Tibial nerve (tissue), 4 donors: ENCODE measurements around the gene GLB1L2. TPM values are rescaled to one million over a fixed set of nuclear protein-coding genes. Genes with fewer than 3 reads are reported as not detected.

Experiments
- DNase-seq, 2 donors: peaks; one replicate each; pipeline ENCODE4 v3.0.0-alpha.2; 2019; ENCODE audit warnings: low spot score in 2 of 2
- H3K27ac ChIP-seq, 4 donors: fragments of 200-600 bp; sonication (generic) in 3 of 4; one replicate each; pipeline ENCODE4 v1.5.1; 2017 to 2019; ENCODE audit warnings: mild to moderate bottlenecking in 1 of 4
- H3K27me3 ChIP-seq, 2 donors: fragments of 200-600 bp; sonication (generic) in 1 of 2; one replicate each; pipeline versions ENCODE4 v1.5.1 to v1.6.0; 2017 to 2019
- H3K36me3 ChIP-seq, 3 donors: fragments of 200-600 bp; sonication (generic); one replicate each; pipeline ENCODE4 v1.5.1; 2018 to 2019
- H3K4me1 ChIP-seq, 4 donors: fragments of 200-600 bp; sonication (generic) in 3 of 4; one replicate each; pipeline ENCODE4 v1.5.1; 2017 to 2019
- H3K4me3 ChIP-seq, 4 donors: fragments of 200-600 bp; sonication (generic) in 3 of 4; one replicate each; pipeline ENCODE4 v1.5.1; 2017 to 2019; ENCODE audit warnings: mild to moderate bottlenecking in 1 of 4, moderate library complexity in 1 of 4
- H3K9me3 ChIP-seq, 4 donors: fragments of 200-600 bp; sonication (generic) in 3 of 4; one replicate each; pipeline ENCODE4 v1.5.1; 2017 to 2019
- EP300 ChIP-seq, 2 donors: sonication (generic); formaldehyde crosslinking; IDR thresholded peaks; one replicate each; pipeline ENCODE4 v1.6.1; 2017; ENCODE audit warnings: antibody characterized with exemption in 2 of 2, mild to moderate bottlenecking in 1 of 2
- POLR2A ChIP-seq, 2 donors: fragments of 450-650 bp; IDR thresholded peaks; one replicate each; pipeline ENCODE4 v1.6.1; 2017; ENCODE audit warnings: antibody characterized with exemption in 2 of 2, mild to moderate bottlenecking in 2 of 2, moderate library complexity in 2 of 2
- WGBS, 2 donors: methylation state at CpG; one replicate each; pipeline ENCODE4 v1.1.5; 2018; 5-methylcytosine and 5-hydroxymethylcytosine counted together
- total RNA-seq, 4 donors: library from RNA; depleted of rRNA; stranded (reverse); fragments of >200 nt; gene quantifications; one replicate each; pipeline ENCODE4 v1.1.0, GENCODE V29; 2016
- TF ChIP-seq, protein P1 (sequence below), 5 experiments: fragments of 200-600 bp in 3 of 5; fragments of 450-650 bp in 2 of 5; sonication (generic) in 3 of 5; IDR thresholded peaks; one replicate each; pipeline ENCODE4 v1.5.1; 2016 to 2019; ENCODE audit warnings: antibody characterized with exemption in 5 of 5, mild to moderate bottlenecking in 3 of 5, moderate library complexity in 2 of 5

Gene GLB1L2
- total RNA-seq, 4 donors from 2014 or later: 2.0 to 8.1 (median 5.6) TPM

DNA sequence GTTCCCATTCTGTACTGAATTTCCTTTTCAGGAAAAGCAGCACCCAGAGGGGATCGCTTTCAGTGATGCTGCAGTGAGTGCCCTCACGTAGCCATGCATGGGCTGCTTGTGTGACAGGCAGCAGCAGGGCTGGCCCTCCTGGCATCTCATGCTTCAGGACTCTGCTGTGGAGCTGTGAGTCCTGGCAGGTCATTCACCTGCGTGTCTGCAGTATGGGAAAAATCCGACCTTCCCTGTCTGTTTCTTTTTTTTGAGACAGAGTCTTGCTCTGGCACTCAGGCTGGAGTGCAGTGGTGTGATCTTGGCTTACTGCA is 13.4 kb downstream of the GLB1L2 start:
- H3K4me3 ChIP-seq: no peak overlapping the region
- no peak for DNase-seq
- no peaks in the 10 kb centered on the region for H3K9me3 ChIP-seq
- H3K4me1 ChIP-seq: no peaks in the 10 kb centered on the region
- no peaks in the 10 kb centered on the region for H3K27me3 ChIP-seq
- H3K27ac ChIP-seq: no peak overlapping the region
- H3K36me3 ChIP-seq: no peaks in the 10 kb centered on the region
- TF ChIP-seq, protein P1, sequence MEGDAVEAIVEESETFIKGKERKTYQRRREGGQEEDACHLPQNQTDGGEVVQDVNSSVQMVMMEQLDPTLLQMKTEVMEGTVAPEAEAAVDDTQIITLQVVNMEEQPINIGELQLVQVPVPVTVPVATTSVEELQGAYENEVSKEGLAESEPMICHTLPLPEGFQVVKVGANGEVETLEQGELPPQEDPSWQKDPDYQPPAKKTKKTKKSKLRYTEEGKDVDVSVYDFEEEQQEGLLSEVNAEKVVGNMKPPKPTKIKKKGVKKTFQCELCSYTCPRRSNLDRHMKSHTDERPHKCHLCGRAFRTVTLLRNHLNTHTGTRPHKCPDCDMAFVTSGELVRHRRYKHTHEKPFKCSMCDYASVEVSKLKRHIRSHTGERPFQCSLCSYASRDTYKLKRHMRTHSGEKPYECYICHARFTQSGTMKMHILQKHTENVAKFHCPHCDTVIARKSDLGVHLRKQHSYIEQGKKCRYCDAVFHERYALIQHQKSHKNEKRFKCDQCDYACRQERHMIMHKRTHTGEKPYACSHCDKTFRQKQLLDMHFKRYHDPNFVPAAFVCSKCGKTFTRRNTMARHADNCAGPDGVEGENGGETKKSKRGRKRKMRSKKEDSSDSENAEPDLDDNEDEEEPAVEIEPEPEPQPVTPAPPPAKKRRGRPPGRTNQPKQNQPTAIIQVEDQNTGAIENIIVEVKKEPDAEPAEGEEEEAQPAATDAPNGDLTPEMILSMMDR (IDR thresholded peaks at IDR 0.05): no peak
- TF ChIP-seq EP300 (IDR thresholded peaks at IDR 0.05): no peak
- no peak for TF ChIP-seq POLR2A (IDR thresholded peaks at IDR 0.05)
- 67 to 73% methylated on average over 4 of the region's 4 CpGs for WGBS, 2 donors

DNA sequence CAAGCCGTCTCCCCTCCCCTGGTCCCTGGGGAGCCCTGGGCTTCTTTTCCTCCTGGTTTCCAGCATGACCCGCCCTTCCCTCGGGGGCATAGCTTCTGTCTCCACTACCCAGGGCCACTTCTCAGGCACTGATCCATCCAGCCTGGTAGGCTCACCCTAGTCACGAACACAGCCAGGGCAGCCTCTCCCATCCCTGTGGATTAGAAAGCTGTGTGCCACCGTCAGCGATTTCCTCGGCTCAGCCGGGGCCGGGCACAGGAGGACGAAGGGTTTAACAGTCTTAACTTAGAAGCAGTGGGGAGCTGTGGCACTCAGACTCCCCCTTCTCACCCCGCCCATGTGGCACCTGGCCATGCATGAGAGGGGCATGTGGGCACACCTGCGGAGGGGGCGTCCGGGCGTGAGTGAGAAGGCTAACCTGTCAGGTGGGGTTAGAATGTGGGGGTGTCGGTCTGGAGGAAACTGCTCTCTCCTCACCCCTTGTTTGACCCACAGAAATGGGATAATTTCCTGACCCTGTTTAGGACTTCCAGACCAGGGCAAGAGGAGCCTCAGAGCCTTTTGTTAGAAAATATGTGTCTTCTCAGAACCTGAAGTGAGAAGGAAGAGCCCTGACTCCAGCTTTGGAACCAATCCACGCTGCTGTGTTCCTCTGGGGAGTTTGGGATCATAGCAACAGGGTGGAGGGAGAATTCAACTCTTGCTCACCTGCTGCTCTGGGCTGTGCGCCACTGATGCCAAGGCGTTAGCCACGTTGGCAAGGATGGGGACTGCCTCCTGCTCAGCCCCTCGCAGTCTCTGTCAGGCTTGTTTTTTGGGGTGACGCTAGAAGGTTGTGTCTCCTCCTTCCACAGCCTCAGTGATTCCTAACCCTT is 14.6 kb downstream of the GLB1L2 start:
- H3K4me1 ChIP-seq: no peaks in the 10 kb centered on the region
- H3K36me3 ChIP-seq: no peaks in the 10 kb centered on the region
- DNase-seq: no peak
- no peaks in the 10 kb centered on the region for H3K27me3 ChIP-seq
- no peak overlapping the region for H3K4me3 ChIP-seq
- TF ChIP-seq, protein P1 (IDR thresholded peaks at IDR 0.05): no peak
- TF ChIP-seq EP300 (IDR thresholded peaks at IDR 0.05) (no peak), POLR2A (IDR thresholded peaks at IDR 0.05) (no peak)
- no peaks in the 10 kb centered on the region for H3K9me3 ChIP-seq
- H3K27ac ChIP-seq: no peak overlapping the region
- 80 to 84% methylated on average over 21 to 22 of the region's 22 CpGs for WGBS, 2 donors

DNA sequence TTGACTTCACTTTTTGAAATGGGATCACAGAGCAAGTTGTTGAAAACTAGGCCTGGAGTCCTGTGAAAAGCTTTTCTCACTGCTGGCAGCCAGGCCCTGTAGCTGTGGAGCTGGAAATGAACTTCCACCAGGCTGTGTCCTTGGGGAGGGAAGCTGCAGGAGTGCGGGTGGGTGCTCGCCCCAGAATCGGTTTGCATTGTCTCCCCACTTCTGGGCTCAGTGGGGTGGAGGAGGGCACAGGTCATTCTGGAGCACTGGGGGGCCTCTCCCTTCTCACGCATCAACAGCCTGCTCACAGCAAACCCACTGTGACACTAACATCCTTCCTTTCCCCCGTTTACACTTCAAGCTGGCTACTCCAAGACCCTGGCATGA is 15.2 kb downstream of the GLB1L2 start:
- Histone ChIP-seq H3K27me3 (no peaks in the 10 kb centered on the region), H3K4me1 (no peaks in the 10 kb centered on the region), H3K27ac (no peak overlapping the region), H3K36me3 (no peaks in the 10 kb centered on the region), H3K9me3 (no peaks in the 10 kb centered on the region), H3K4me3 (no peak overlapping the region)
- TF ChIP-seq POLR2A (IDR thresholded peaks at IDR 0.05): no peak
- no peak for TF ChIP-seq EP300 (IDR thresholded peaks at IDR 0.05)
- TF ChIP-seq, protein P1 (IDR thresholded peaks at IDR 0.05): no peak
- WGBS, 2 donors: 76 to 79% methylated on average over 5 of the region's 5 CpGs
- DNase-seq: no peak

DNA sequence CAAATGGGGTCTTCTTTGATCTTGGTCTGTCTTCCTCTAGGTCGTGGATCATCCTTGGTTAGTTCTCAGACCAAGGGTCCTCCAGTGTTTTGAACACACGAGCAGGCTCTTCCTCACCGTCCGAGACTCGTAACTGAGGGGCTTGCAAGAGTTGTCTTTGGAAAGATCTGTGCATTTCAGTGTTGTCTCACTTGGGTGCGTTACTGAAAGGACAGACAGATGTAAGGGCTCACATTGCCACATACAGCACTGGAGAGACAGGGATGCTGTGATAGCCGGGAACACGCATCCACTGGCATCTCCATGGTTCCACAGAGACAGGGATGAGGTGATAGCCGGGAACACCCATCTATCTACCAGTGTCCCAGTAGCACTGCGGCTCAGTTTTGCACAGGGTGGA is 15.7 kb downstream of the GLB1L2 start:
- no peak for DNase-seq
- no peaks in the 10 kb centered on the region for H3K9me3 ChIP-seq
- H3K4me3 ChIP-seq: no peak overlapping the region
- WGBS, 2 donors: 84 to 87% methylated on average over 10 of the region's 10 CpGs
- TF ChIP-seq POLR2A (IDR thresholded peaks at IDR 0.05): no peak
- TF ChIP-seq EP300 (IDR thresholded peaks at IDR 0.05): no peak
- TF ChIP-seq, protein P1 (IDR thresholded peaks at IDR 0.05): no peak
- H3K36me3 ChIP-seq: no peaks in the 10 kb centered on the region
- H3K27me3 ChIP-seq: no peaks in the 10 kb centered on the region
- no peak overlapping the region for H3K27ac ChIP-seq
- H3K4me1 ChIP-seq: no peaks in the 10 kb centered on the region

DNA sequence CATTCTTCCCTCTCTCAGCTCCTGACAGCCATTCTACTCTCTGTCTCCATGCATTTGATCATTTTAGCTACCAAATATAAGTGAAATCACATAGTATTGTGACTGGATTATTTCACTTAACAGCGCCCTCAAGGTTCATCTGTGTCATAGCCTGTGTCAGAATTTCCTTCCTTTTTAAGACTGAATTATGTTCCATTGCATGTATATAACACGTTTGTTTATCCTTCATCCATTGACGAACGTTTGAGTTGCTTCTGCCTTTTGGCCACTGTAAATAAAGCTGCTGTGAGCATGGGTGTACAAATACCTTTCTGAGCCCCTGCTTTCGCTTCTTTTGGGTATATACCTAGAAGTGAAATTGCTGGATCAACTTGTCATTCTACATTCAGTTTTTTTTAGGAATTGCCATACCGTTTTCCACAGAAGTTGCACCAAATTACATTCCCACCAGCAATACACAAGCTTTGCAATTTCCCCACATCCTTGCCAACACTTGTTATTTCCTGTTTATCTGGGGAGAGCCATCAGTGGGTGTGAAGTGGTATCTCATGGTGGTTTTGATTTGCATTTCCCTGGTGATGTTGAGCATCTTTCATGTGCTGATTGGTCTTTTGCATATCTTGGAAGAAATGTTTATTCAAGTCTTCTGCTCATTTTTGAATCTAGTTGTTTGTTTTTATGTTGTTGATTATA is 17.5 kb downstream of the GLB1L2 start:
- Histone ChIP-seq H3K4me3 (no peak overlapping the region), H3K36me3 (no peaks in the 10 kb centered on the region), H3K4me1 (no peaks in the 10 kb centered on the region), H3K9me3 (no peaks in the 10 kb centered on the region), H3K27me3 (no peaks in the 10 kb centered on the region), H3K27ac (no peak overlapping the region)
- TF ChIP-seq, protein P1 (IDR thresholded peaks at IDR 0.05): no peak
- TF ChIP-seq EP300 (IDR thresholded peaks at IDR 0.05) (no peak), POLR2A (IDR thresholded peaks at IDR 0.05) (no peak)
- WGBS, 2 donors: 72 to 73% methylated on average over 6 of the region's 6 CpGs
- no peak for DNase-seq
